HG03066 (cell line): ENCODE data around the gene SLX4IP.
A peak's percentile ranks its signal among the peaks of the same experiment; 100 is the strongest.

ENCODE experiments used
- ATAC-seq: cut with Tn5 transposase; IDR thresholded peaks from one replicate; pipeline ENCODE4 v1.9.1; 2021; ENCODE audit warnings: low read depth; ENCODE audit not compliant: unreplicated experiment

The SLX4IP gene

DNA sequence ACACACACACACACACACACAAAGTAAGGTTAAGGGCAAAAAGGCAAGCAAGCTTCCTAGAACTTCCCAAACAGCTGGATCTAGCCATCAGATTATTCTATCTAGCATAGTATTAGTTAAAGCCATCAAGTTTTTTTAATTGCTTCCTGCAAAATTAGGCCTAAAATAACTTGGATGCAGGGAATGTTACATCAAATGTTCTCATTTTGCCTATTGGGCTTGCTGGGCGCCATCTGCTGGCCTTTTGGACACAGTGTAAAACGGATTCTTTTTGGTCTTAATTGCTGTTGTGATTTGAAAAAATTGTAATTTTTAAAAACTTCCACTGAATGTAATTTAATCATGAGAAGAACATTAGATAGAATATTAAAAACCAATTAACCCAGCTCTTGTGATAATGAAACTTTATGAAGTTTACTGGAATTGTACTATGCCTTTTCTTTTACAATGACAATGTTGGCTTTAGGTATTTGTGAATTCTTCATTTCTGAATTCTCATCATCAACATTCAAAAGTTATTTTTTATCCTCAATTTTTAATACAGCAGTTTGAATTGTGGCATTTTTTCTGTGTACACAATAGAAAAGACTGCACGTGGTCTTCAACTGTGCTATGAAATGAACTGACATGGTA is 7.9 kb upstream of the SLX4IP start:
- no peak for ATAC-seq

DNA sequence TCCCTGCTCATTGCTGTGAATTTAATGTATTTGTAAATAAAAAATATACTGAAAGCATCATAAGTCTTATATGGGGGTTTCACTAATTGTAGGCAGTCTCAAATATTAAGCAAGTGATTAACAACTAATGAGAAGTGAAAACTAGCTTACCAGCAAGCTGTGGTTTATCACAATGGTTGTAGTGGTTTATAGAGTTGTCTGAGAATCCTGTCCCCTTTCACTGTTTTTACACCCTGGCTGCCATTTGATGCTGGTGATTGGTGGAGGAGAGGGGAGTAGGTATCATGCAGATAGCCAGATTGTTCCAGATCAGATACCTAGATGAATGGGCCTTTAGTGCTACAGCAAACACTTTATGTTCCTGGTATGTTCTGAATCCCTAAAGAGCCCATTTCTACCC is 7.1 kb upstream of the SLX4IP start:
- no peak for ATAC-seq

DNA sequence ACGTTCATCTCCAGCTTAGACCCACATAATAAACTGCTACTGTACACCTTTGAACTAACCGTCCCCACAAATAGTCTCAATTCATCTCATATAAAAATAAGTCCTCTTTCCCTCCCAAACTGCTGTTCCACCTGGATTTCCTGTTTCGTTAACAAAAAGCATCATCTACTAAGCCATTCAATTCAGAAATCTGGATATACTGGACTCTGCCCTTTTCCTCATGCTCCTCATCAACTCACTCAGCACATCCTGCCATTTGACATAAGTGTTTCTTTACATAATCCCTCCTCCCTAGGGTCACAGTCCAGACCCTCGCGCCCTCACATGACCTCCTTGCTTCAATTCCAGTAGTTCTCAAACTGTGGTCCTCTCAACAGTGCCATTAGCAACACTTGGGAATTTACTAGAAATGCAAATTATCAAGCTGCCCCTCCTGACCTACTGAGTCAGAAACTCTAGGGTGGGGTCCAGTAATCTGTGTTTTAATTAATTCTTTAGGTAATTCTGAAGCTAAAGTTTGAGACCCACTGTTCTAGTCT is 5.6 kb upstream of the SLX4IP start:
- ATAC-seq: no peak

DNA sequence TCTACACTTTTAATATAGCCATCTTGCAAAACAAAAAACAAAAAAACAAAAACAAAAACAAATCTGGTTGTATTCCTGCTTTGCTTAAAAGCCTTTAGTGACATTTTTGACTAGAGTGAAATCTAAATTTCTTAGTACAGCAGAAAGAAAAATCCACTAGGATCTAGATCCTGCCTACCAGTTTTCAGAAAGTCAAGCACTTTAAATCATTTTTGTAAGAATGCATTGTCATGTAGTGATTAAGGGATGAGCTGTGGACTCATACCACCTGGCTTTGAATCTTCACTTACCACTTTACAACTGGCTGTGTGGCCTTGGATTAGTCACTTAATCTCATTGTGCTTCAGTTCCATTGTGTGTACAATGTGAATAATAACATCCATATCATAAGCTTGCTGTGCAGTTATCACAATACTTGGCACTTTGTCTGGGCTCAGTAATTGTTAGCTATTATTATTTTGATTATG is 5.1 kb upstream of the SLX4IP start:
- no peak for ATAC-seq

DNA sequence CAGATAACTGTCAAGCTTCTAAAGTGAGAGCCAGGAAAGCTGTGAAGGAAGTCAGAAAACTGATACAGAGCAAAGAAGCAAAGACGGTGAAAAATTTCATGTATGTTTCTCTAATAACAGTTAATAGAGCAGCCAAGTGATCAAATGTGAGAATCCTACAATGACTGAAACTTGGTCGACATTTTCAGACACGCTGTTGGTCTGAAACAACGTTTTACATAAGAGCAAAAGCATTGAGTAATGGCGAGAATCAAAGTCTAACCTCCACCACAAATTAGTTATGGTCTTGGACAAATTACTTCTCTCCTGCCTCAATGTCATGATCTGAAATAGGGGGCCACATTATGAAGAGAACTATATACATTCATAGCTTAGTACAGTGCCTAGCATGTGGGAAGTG is 4.4 kb upstream of the SLX4IP start:
- no peak for ATAC-seq

DNA sequence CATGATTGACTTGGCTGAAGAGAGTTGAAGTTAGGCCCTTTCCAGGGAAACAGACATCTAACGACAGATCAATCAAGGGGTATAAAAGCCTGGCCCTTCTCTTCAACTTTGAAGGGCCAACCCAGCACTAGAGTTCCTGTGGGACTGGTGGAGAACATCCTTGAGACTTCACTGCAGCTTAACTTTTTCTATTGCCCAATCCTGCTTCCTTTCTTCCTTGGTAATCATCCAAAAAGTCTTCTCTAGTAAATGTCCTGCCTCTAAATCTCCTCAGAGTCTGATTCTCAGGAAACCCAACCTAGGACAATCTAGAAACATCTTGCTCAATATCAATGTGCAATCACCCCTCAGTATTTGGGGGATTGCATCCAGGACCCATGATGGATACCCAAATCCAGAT is 3.0 kb upstream of the SLX4IP start:
- no peak for ATAC-seq

DNA sequence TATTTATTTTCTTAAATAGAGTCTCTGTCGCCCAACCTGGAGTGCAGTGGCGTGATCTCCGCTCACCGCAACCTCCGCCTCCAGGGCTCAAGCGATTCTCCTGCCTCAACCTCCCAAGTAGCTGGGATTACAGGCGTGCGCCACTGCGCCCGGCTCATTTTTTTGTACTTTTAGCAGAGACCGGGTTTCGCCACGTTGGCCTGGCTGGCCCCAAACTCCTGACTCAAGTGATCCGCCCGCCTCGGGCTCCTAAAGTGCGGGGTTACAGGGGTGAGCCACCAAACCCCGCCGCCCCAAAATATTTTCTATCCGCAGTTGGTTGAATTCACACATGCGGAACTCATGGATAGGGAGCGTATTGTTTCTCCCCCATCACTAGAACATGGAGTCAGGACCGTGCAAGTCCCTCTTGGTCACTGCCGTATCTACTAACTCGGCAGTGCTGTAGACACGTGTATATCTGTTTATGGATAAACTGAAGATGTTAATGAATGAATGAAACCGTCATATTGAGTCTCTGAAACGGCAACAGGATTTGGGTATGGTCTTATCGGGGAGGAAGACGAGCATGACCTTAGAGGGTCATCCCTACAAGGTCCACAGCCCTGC is 2.0 kb upstream of the SLX4IP start:
- no peak for ATAC-seq

DNA sequence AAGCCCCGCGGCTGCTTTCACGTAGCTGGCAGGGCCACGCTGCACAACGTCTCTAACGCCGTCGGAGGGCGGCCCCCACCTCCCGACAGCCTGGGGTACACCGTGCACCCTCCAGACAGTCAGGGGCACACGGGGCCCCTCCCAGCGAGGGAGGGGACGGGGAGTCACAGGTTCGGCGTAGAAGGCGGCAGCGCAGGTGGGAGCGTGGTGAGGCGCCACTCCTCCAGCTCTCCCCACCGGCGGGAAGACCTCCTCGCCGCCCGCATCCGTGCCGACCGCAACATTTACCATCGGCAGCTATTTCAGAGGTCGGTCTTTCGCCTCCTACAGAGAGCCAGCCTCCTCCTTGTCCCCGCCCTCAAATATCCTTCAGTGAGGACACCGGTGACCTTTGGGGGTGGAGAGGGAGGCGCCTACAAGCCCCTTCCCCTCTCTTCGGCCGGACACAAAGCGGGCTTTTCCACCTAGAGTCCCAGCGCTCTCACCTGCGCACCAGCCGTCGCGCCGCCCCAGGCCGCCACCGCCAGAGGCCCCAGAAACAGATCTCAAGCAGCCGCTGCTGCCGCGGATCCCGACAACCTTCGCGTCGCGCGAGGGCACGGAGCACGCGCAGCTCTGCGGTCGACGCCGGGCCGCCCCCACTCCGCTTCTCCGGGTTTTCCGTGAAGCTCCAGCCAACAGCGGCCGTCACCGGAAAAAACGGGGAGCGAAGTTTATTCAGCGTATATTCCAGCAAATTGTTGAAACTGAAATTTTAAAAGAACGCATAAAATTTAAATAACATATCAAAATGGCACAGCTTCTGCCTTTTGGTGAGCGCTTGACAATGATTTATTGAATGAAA is 1.3 kb upstream of the SLX4IP start, which contains the start of gene MKKS:
Gene MKKS, minus strand, starts transcription at position 600 of the 844 bp plus-strand sequence. CDS start 20,708 bp downstream, outside the sequence.
- ATAC-seq: peak; percentile 55

DNA sequence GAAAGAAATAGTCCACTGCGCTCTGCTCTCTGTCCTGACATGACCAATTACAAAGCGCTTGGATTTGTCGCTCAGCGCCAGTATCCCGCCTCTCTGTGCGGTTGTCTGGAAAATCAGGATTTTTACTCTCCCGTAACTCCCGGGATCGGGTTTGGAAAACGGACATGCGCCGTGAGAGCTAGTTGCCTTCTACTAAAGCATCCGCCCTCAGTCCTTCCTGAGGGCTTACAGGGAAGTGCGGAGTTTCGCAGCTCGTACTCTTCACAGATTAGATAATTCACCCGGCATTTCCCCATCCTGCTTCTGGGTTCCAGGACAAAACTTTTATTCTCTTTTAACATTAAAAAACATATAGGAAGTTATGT is 656 bp upstream of the SLX4IP start:
- ATAC-seq: peak; percentile 42

DNA sequence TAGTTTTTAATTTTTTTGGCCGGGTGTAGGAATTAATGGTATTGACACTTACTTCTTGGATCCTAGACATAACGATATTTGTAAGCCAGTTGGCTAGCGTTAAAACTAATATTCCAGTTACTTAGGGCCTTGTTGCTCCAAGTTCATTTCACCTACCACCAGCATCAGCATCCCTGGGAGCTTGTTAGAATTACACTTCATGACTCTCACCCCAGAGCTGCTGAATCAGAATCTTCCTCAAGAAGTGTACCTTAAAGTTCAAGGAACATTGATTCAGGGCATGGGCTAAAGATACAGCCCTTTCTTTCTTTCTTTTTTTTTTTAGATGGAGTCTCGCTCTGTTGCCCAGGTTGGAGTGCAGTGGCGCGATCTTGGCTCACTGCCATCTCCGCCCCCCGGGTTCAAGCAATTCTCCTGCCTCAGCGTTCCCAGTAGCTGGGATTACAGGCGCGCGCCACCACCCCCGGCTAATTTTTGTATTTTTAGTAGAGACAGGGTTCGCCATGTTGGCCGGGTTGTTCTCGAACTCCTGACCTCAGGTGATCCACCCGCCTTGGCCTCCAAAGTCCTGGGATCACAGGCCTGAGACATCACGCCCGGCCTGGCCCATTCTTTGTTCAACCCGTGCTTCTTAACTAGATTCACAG is 1.1 kb downstream of the SLX4IP start:
- ATAC-seq: no peak

DNA sequence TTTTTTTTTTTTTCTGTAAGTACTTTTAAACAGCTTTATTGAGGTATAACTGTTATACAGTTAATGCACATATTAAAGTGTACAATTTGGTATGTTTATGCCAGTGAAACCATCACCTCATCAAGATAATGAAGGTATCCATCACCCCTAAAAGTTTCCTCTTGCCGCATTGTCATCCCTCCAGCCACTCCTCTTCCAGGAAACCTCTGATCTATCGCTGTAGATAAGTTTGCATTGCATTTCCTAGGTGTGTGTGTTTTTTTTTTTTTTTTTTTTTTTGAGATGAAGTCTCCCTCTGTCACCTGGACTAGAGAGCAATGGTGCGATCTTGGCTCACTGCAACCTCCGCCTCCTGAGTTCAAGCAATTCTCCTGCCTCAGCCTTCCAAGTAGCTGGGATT is 3.1 kb downstream of the SLX4IP start:
- no peak for ATAC-seq

DNA sequence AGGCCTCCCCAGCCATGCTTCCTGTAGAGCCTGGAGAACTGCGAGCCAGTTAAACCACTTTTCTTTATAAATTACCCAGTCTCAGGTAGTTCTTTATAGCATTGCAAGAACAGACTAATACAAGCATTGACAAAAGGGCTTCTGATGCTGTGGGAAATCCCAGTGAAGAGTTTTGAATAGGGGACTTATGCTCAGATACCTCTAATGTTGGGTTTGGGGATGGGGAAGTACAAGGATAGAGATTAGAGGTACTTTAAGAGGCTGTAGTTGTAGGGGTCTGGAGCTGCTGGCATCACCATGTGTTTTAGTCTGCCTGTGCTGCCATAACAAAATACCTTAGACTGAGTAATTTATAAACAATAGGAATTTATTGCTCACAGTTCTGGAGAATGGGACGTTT is 8.8 kb downstream of the SLX4IP start:
- no peak for ATAC-seq

DNA sequence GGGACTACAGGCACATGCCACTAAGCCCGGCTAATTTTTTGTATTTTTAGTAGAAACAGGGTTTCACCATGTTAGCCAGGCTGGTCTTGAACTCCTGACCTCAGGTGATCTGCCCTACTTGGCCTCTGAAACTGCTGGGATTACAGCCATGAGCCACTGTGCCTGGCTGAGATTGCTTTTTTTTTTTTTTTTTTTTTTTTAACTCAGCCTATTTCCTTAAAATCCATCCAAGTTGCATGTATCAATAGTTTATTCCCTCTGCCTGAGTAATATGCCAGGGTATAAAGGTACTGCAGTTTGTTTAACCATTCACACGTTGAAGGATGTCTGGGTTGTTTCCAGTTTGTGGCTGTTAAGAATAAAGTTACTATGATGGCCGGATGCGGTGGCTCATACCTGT is 10.7 kb downstream of the SLX4IP start:
- no peak for ATAC-seq

DNA sequence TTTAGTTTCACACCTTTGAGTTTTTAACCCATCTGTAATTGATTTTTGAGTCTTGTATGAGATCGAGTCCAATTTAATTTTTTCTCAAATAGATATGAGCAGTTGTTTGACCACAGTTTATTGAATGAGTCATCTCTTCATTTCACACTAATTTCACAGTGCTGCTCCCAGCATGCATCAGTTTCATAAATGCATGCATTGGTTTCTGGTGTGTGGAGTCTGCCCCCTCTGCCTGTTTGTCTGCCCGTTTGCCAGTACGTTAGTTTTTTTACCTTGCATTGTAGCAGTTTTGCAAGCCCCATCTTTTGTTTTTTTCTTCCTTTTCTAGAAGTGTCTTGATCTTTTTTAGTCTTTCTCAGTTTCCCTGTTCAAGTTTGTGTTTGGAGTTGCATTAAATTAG is 11.9 kb downstream of the SLX4IP start:
- ATAC-seq: peak; percentile 97

DNA sequence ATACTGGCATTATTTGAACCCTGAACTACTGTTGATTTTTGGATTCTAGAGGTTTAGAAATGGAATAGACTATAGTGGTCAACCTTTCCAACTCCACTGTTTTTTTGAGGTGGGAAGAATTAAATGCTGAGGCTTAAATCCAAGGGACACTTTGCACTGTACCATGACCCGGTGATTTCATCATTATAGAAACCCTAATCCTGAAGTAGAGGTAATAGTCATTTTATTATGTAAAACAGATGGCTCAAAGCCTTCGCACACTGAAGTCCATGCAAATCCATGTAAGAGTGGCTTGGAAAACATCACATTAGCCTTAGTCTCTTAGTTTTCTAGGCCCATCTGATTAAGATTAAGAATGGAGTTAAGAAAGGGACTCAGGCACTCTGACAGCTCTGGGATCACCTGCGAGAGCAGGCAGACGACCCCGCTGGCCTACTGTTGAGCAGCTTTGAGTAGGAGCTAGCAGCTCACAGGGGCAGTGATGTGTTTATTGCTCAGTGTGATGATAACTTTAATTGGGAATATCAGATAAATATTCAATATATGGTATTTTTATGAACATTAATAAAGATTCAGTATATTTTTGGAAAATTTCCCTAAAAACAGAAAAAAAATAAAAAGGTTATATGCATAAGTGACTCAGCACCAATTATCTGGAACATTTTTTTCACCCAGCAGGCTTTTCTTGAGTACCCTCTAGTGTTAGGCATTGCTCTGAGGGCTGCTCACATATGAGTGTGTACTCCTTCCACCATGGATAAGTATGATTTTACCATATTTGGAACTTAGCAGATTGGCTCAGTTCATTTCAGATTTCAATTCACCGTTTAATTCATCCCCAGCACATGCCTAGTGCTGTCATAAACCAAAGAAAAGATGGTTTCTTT is 13.4 kb downstream of the SLX4IP start:
- no peak for ATAC-seq

DNA sequence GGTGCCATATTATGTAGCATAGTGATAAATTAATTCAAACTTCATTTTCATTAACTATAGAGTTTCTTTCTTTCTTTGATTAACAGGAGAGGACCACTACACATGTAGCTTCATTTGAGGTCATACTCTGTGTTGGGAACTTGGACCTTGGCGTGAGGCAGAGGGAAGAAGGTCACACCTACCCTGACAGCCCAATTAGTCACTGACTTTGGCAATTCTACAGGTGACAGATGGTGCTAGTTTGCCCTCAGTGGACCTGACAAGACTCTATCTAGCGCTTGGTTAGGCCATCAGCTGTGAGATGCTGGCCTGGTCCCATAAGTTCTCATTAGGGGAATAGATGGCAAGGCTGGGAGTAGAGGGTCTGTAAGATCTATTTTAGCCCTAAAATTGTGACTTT is 14.2 kb downstream of the SLX4IP start:
- no peak for ATAC-seq

DNA sequence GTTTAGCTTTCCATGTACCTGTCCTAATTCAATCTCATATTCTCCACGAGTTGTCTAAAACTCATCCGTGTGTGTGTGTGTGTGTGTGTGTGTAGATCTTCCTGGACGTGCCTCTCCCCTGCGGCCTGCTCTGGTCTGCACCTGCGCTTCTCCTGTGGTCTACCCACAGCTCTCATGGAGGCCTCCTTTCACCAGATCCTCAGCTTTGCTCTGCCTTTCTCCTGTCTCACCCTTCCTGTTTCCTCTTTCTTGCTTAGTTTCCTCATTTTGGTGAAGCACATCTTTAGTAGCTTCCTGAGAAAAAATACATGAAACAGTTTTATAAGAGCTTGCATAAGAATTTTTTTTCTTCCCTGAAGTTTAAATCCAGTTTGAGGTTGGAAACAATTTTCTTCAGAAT is 18.1 kb downstream of the SLX4IP start:
- ATAC-seq: peak; percentile 93

DNA sequence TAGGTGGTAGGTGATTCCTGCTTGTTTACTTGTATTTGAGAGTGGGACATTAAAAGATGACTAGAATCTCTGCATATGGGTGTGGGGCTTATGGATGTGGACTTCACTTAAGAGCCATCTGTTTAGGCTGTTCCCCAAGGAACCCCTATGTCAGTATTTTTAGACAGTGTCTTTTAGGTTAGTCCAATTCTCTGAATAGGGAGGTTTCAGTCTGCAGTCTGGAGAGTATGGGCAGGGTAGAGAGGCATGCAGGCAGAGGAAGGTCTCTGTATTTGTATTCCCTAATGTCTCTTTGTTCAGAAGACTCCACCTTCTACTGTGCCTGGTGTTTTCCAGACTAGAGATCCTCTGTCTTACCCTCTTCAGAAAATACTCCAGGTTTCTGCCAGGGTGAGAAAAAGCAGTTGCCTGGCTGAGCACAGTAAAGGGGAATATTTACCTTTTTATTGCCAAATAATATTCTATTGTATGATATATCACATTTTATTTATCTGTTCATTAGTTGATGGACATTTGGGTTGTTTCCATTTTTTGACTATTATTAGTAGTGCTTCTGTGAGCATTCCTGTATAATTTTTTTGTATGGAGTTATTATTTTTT is 19.1 kb downstream of the SLX4IP start:
- no peak for ATAC-seq

DNA sequence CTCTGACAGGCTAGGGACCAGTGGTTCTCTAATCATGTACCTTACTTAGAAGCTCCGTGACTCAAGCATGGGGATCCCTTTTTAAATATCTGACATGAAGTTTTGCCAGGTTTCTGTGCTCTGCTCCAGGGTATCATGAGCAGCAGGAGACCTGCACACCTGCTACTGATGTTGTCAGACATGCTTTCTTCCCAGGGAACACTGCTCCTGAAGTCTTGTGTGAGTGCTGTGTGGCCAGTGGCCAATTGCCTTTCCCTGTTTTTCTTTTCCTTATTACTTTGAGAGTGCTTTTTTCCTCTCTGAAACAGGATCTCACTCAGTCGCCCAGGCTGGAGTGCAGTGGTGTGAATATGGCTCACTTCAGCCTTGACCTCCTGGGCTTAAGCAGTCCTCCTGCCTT is 26.4 kb downstream of the SLX4IP start:
- ATAC-seq: no peak

DNA sequence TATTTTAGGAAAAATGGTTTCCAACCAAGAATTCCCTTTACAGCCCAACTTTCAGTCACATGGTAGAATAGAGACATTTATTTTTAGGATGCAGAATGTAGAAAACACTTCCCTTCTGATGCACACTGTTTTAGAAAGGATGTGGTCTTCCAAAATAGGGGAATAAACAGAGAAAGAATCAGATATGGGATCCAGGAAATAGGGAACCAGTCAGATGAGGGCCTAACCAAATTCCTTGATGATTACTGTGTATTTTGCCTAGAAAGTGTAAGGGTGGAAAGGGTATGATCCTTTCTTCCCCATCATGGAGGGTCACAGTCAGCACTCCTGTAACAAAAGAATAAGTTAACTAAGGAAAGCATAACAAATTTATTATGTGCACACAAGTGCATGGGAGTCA is 27.4 kb downstream of the SLX4IP start:
- ATAC-seq: no peak
